OCI-M1 (cell line): ENCODE results near the gene GID8.

Experiments used
- DNase-seq: peaks from one replicate; lab custom pipeline; 2025; lab: John Stamatoyannopoulos, UW

GID8 gene

GRCh38 chr20:62938105-62938888 lies at the start of gene GID8:
Gene GID8, plus strand, starts transcription at chr20:62938147. Its CDS starts 3,356 bp downstream, at chr20:62941503.
- DNase-seq: peak; percentile 64

DNA sequence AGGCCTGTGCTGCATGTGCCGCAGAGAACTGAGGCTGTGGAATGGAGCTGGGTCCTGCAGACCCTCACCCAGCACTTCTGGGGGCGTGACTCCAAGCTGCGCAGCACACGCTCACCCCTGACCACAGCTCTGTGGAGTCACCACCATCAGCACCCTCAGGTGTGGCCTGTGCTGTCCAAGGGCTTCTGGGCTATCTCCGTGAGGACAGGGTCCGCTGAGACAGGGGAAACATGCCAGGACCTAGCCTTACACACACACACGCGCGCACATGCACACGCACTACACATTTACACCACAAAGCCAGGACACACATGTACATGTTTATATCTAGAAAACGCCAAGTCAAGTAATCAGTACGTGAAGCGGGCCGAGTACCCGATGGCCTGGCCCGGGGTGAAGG lies 49.5 kb upstream of the GID8 start:
- DNase-seq: no peak

- no peak for DNase-seq
These were observed 49.0 kb upstream of the GID8 start for GRCh38 chr20:62888910-62889309.

GRCh38 chr20:62889411-62889810 lies 48.5 kb upstream of the GID8 start:
- DNase-seq: no peak

DNA sequence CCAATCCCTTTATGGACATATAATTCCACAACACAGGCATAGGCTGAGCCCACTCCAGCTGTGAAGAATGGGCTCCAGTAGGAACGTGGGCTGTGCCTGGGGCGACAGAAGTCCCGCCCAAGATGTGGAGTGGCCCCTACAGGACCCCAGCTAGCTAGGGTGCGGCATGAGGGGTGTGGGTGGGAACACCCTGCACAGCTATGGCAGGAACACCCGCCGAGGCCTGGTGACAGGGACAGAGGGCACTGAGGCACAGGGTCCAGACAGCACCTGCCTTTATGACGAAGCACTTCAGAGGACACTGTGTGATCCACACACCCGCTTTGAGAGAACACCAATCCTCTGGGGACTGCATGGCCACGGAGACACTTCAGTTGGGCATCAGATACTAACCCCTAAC lies 48.1 kb upstream of the GID8 start:
- DNase-seq: no peak

DNA sequence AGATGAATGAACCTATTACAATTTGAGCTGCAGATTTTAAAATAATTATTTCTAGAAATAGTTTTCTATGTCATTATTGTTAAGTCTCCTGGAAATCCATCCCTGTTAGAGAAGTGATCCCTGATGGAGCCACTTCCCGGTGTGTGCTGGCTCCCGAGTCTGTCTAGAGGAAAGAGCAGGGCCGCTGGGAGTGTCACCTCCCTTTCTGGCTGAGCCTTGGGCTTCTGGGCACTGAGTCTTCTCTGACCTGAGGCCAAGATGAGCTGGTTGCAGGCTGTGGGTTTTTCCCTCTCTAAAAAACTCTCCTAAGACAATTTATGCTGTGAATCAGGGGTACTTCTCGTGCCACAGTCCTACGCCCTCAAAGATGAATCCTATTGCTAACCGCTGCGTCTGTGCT lies 47.5 kb upstream of the GID8 start:
- no peak for DNase-seq

GRCh38 chr20:62891111-62891510 lies 46.8 kb upstream of the GID8 start:
- DNase-seq: no peak

DNA sequence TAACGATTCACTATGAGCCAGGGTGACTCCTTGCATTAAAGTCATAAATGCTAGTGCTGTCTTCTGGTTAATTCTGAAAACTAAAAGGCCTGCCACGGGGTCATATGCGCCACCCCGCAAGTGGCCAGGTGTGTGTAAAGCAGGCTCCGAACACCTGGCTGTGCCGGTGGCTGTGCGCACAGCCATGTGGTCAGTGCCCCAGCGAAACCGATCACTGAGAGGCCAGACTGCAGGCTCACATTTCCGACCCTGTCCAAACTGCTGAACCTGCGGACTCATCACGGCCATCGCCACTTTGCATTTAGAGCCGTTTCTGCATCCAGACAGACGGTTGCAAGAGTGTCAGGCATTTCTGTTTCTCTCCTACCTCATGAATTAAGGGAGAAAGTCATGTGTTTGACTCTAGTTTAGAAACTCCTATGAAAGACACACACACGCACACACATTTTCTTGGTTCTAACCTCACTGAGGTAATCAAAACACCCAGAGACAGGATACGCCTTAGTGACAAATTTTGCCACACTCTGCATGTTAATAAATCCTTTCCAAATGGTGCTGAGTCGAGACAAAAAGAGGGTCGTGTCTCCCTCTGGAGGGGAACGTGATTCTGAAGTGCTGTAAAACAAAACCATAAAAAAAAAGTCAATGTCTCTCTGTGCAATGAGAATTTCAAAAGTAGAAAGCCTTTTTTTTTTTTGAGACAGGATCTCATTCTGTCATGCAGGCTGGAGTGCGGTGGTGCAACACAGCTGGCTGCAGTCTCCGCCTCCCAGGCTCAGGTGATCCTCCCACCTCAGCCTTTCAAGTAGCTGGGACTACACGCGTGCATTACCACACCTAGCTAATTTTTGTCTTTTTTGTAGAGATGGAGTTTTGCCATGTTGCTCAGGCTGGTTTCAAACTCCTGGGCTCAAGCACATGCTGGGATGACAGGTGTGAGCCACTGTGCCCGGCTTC lies 45.3 kb upstream of the GID8 start:
- no peak for DNase-seq

DNA sequence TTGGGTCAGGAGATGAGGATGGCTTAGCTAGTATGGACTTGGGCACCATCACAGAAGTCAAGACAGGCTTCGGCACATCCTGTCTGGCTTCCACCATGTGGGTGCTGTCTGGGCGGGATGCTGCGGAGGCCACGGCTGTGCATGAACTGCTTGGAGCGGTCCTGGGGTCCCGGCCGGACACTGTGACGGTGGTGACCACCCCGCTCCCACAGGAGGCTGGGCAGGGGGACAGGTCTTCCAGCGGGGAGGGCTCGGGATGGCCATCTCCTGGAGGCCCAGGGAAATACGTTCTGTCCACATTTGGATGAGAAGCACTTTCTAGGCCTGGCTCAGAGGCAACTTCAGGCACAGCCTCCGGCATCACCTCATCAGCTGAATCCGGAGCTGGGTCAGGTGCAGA lies 44.2 kb upstream of the GID8 start:
- no peak for DNase-seq

- no peak for DNase-seq
These were observed 43.7 kb upstream of the GID8 start for GRCh38 chr20:62894261-62894660.

- no peak for DNase-seq
These were observed 42.4 kb upstream of the GID8 start for GRCh38 chr20:62895539-62895938.

- no peak for DNase-seq
These were observed 41.4 kb upstream of the GID8 start for GRCh38 chr20:62896526-62896925.

DNA sequence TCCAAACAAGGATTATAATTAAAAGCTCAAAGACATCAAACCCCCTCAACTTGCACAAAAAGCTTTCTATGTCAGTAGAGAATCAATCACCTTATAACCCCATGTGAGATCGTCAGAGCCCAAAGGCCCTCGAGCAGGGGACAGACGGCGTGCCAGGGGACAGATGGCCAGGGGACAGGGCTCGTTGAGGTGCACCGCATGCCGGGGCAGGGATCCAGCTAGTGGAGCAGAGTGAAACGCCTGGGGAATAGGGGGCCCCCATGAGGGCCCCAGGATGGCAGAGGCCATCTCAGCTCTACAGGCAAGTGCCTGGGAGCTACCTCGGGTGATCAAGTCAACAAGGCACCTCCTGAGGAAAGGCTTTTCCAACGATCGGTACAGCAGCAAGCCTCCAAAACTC lies 40.3 kb upstream of the GID8 start:
- DNase-seq: no peak

DNA sequence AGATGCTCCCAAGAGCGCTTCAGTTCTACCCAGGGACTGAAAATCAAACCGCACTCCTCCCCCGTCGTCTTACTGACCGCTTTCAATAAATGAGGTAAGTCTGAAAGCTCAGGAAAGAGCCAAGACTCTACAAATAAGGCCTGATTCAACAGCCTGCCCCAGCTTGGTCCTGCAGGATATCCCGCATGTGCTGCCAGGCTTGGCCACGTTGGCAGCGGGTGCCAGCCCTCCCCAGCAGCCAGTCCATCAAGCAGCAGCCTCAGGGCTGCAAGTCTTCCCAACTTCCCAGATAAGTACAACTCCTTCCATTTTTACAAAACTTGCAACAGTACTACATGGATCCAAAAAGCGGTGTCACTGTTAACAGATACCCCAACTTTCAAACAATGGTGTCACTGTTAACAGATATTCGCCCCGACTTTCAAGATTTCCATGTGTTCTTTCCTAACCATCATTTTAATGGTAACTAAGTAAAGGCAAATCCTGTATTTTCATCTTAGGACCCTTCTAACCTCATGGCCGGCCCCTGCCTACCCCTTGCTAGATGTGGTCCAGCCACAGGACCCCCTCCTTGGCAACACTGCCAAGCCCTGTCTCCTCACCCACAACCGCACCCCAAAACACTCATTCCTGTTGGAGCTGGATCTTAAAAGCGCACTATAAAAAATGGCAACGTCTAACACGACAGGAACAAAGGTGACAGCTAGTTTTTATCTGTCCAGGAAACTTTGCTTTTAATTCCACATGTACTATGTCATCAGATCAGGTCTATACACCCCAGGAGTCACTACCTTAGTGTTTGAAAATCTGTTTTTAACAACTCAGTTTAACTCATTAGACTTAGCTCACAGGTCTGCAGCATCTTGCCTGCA lies 39.6 kb upstream of the GID8 start:
- no peak for DNase-seq

DNA sequence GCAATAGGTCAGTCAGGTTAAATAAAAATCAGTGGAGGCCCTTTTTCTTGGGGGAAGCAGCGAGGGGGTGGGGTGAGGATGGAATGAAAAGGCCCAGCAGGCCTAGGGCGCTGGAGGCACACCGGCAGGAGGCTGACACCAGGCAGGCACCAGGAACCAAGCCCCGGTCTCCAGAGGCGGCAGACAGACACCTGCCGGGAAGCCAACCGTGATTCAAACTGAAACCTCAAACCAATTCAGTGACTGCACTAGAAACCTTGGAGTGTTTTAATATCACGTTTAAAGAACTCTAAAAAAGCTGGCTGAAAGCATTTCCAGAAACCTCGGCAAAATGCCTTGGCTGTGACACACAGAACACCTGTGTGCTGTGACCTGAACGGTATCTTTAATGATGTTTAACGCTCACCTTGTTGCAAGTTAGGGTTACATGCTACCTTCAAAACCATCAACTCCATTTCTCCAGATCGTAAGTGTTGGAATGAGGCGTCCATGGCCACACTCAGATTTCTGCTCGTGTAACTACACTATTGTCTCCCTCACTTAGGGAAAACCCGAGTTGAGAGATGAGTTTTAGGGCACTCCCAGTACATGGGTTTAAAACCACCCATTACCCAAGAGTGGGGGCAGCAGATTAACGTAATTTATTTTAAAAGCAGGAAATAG lies 38.8 kb upstream of the GID8 start:
- DNase-seq: no peak

GRCh38 chr20:62899633-62900051 lies 38.3 kb upstream of the GID8 start:
- no peak for DNase-seq

DNA sequence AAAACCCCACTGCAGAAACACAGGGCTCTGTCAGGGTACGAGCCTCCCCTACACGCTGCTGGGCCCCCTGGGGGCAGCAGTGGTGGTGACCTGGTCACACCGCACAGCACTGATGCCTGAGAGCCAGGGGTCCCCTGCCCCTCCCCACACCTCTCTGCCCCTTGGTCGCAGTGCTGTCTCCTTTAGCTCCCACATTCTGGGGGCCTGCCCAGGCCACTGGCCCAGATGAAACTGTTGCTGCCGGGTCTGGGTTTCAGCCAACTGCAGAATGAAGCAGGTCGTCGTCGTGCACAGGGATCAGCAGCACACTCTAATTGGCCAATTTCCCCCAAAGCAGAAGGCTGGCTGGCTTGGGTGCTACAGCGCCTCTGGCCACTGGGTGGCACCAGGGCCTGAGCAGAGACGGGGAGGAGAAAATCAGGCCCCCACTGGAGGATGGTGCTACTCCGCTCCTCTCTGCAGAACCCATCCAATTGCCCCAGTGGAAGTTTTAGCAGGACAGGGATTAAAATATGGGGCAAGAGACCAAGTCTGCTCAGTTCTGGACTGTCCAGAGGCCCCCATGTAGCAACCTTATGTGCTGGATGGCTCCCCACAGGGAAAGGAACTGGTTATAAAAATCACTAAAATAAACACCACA lies 37.8 kb upstream of the GID8 start:
- DNase-seq: peak; percentile 67

DNA sequence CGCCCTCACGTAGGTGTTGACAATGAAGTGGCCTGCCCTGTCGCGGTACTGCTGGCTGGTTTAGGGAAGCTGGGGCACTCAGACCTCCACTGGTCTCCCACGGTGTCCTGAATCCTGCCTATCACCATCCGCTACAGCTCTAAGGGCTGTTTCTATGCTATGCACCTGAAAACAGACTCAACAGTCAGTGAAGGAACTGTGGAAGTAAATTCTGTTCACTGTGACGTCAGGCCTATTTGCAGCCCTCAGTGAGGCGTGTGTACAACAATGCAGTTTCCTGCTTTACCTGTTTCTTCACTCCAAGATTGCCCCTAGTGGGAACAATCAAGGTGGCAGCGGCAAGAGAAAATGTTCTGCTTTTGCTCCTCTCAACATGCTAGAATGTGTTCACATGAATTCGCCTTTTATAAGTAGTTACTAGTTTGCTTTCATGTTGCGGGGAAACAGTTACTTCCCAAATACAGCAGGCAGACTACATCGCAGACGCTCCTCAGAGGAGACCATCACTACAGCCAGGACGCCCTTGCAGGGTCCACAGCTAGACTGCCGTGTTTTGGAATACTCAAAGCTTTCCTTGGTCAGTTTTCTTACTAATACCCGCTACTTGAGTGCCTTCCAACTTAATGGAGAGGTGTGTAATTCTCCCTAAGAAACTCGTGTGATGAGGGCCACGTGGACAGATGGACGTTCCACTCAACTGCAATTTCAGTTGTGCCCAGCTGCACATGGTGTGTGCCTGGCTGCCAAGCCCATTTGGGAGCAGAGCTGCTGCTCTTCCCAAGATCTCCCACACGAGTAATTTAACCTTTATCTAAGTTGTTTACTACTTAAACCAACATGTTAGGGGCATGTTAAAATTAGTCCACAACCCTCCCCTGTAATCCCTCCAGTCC lies 37.0 kb upstream of the GID8 start:
- peak; percentile 34 for DNase-seq

DNA sequence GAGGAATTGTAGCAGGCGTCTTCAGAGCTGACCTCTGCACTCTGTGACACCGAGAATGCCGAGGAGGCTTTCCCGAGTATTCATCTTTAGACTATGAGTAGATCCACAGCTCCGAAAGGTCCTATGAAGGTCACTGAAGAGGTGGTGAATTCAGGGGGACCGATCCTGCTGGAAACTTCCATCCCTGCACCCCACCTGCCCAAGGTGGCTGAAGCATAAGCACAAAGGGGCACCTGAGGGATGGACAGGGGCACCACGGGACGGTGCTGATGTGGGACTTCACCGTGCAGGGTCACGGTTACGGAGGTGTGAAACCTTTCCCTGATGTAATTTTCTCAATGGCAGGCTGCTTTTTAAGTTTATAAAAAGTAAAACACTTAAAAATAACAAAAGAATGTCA lies 36.1 kb upstream of the GID8 start:
- DNase-seq: no peak
